Measurements from ENCODE around the gene WDR62. TPM values are rescaled to one million over a fixed set of nuclear protein-coding genes. Genes with fewer than 3 reads are reported as not detected.
A peak's percentile ranks its signal among the peaks of the same experiment; 100 is the strongest.
"Not testable (repeated sequence)": the region's sequence is repeated elsewhere in the genome, so short reads cannot be mapped to it uniquely, and the experiment has no call there.

WDR62 gene
- total and polyA plus RNA-seq, 9 donors, result 0.18 to 1.0 (median 0.51) TPM

GRCh38 chr19:36128392-36128736 lies 73.7 kb downstream of the WDR62 start:
- H3K27ac ChIP-seq, result peak overlapping the region in 1 of 2 donors; percentile 73
- no peaks in the 10 kb centered on the region for H3K9me3 ChIP-seq
- no peak for TF ChIP-seq CTCF (IDR thresholded peaks at IDR 0.05)
- TF ChIP-seq POLR2A (IDR thresholded peaks at IDR 0.05), result no peak
- TF ChIP-seq EP300 (IDR thresholded peaks at IDR 0.05), result no peak
- H3K27me3 ChIP-seq, result no peaks in the 10 kb centered on the region
- DNase-seq, result no peak
- intact Hi-C loops (cut with DNase I), result loop anchor here in 3 of 4 donors (5.0 kb wide), 1 partner anchor 44 kb away; no protein-coding TSS in a partner anchor
- H3K36me3 ChIP-seq, result no peaks in the 10 kb centered on the region
- H3K4me3 ChIP-seq, result peak overlapping the region; percentile 40
- H3K4me1 ChIP-seq (ENCODE audit: insufficient read depth), result no peaks in the 10 kb centered on the region
- WGBS, 3 donors, result 9 to 12% (median 11%) methylated on average over 10 of the region's 10 CpGs

- H3K9me3 ChIP-seq; H3K27me3 ChIP-seq; H3K27ac ChIP-seq; H3K4me3 ChIP-seq; intact Hi-C loops (cut with DNase I); DNase-seq; H3K4me1 ChIP-seq (ENCODE audit: insufficient read depth); H3K36me3 ChIP-seq: not testable (repeated sequence)
- WGBS, 3 donors, result 79 to 88% (median 82%) methylated on average over 6 of the region's 6 CpGs
These were observed 76.5 kb downstream of the WDR62 start for GRCh38 chr19:36131221-36131620.

- not testable (repeated sequence) for H3K27ac ChIP-seq
These were observed 80.2 kb downstream of the WDR62 start for GRCh38 chr19:36134867-36135266.

GRCh38 chr19:36136964-36137686 lies 82.4 kb downstream of the WDR62 start:
- Histone ChIP-seq H3K27me3 (no peaks in the 10 kb centered on the region), H3K9me3 (no peaks in the 10 kb centered on the region)
- 54 to 57% (median 54%) methylated on average over 12 of the region's 12 CpGs for WGBS, 3 donors

More at GRCh38 chr19:36134867-36135266, 80.2 kb downstream of the WDR62 start:
- H3K9me3 ChIP-seq; H3K36me3 ChIP-seq; H3K4me3 ChIP-seq; H3K27me3 ChIP-seq; H3K4me1 ChIP-seq (ENCODE audit: insufficient read depth); DNase-seq; intact Hi-C loops (cut with DNase I): not testable (repeated sequence)
- WGBS, 3 donors, result 88 to 91% (median 90%) methylated on average over 4 of the region's 4 CpGs

GRCh38 chr19:36139120-36139472 lies 84.4 kb downstream of the WDR62 start:
- 29 to 48% (median 34%) methylated on average over 7 of the region's 7 CpGs for WGBS, 3 donors
- no peaks in the 10 kb centered on the region for H3K9me3 ChIP-seq
- H3K4me1 ChIP-seq (ENCODE audit: insufficient read depth), result peaks cover 6% of the 10 kb centered on the region
- no peak for DNase-seq
- intact Hi-C loops (cut with DNase I), result no loop called here
- peak overlapping the region; percentile 94 for H3K4me3 ChIP-seq
- H3K27ac ChIP-seq, result peak overlapping the region; percentile 81 to 96
- H3K36me3 ChIP-seq, result no peaks in the 10 kb centered on the region
- TF ChIP-seq EP300 (IDR thresholded peaks at IDR 0.05) (no peak), CTCF (IDR thresholded peaks at IDR 0.05) (no peak), POLR2A (IDR thresholded peaks at IDR 0.05) (no peak)
- H3K27me3 ChIP-seq, result no peaks in the 10 kb centered on the region

More at GRCh38 chr19:36136964-36137686, 82.4 kb downstream of the WDR62 start:
- H3K4me3 ChIP-seq, result no peak overlapping the region
- DNase-seq, result peak in 2 of 5 donors; percentile 39 to 44
- intact Hi-C loops (cut with DNase I), result no loop called here
- H3K4me1 ChIP-seq (ENCODE audit: insufficient read depth), result peaks cover 6% of the 10 kb centered on the region
- no peak overlapping the region for H3K27ac ChIP-seq
- no peaks in the 10 kb centered on the region for H3K36me3 ChIP-seq
- TF ChIP-seq CTCF (IDR thresholded peaks at IDR 0.05), result no peak
- no peak for TF ChIP-seq EP300 (IDR thresholded peaks at IDR 0.05)
- TF ChIP-seq POLR2A (IDR thresholded peaks at IDR 0.05), result no peak

All from ovary (tissue), 9 donors.